Activated T-cell treated with anti-CD3 and anti-CD28 coated beads for 4 hours (primary cell): ENCODE measurements around the gene ZNF814.
"Not testable (repeated sequence)": the region's sequence is repeated elsewhere in the genome, so short reads cannot be mapped to it uniquely, and the experiment has no call there.

Experiments used
- DNase-seq: peaks from one replicate; pipeline ENCODE4 v3.0.0-alpha.2; 2020

ZNF814 gene

DNA sequence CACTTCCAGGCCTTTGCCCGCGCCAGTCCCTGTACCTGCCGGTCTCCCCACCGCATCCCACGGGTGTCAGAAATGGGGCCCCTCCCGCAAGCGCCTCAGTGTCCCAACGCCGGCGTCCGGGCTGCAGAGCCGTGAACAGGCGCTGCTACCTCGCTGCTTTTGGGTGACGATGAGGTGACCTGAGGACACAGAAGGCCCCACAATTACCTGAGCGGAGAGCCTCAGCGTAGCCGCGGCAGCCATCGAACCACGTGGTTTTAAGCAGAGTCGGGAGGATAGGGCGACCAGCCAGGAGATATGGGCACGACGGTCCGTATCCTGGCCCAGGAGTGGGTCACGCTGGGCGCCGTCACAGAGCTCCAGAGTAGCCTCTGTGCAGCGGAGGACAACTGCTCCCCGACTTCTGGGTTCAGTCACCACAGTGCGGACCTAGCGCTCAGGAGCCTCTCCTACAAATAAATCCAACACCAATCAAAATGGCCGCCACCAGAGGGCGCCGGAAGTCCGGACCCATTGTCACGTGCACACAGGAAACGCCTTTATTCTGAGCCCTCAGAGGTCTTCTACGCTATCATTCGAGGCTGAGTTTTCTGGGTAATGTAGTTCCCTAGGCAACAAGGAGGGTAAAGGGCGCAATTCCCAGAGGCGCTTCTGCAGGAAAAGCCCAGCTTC is at the start of gene ZNF814:
TSS of gene ZNF814 (minus strand) at position 478 of the 672 bp plus-strand sequence. CDS start at position 243, 235 bp downstream.
- peak; percentile 73 for DNase-seq

DNA sequence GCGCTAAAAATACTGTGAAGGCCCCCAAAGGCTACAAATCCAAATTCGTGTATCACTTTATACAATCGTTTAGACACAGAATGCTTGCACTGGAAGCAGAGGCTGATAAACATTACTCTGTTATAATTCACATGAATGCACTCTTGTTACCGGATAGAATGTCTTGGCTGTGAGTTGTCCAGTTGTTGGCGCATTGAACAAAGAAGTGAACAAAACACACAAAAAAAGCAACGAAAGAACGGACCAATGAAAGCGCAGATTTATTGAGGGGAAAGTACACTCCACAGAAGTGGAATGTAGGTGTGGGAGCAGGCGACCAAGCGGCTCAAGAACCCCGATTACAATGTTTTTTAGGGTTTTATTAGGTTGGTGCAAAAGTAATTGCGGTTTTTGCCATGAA is 46.9 kb upstream of the ZNF814 start:
- no peak for DNase-seq

DNA sequence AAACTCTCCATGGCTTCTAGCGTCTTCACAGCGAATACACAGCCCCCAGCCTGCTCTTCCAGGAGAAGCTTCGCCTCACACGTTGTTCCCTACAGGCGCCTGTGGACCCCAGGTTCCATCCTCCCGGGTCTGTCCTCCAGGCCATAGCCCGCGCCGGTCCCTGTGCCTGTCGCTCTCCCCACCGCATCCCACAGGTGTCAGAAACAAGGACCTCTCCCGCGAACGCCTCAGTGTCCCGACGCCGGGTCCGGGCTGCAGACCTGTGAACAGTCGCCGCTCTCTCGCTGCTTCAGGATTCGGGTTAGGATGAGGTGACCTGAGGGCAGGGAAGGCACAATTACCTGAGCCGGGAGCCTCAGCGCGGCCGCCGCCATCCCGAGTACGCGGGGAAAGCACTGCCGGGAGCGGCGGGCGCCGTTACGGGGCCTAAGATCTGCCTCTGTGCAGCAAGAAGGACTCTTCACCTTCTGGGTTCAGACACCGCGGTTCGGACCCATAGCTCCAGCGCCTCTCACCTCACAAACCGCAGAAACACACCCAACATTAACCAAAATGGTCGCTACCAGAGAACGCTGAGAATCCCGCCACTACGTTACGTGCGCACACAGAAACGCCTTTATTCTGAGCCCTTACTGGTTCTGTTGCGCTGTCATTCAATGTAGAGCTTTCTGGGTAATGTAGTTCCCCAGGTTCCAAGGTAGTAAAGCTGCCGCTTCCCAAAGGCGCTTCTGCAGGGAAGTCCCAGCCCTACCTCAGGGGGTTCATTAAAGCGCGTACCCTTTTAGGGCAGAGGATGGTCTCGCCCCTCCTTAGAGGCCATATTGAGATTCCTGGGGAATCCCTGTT is 46.2 kb upstream of the ZNF814 start, which contains the start of gene ZNF418:
TSS of gene ZNF418 (minus strand) at position 583 of the 846 bp plus-strand sequence. CDS start 1,580 bp downstream, outside the sequence.
- DNase-seq: no peak

DNA sequence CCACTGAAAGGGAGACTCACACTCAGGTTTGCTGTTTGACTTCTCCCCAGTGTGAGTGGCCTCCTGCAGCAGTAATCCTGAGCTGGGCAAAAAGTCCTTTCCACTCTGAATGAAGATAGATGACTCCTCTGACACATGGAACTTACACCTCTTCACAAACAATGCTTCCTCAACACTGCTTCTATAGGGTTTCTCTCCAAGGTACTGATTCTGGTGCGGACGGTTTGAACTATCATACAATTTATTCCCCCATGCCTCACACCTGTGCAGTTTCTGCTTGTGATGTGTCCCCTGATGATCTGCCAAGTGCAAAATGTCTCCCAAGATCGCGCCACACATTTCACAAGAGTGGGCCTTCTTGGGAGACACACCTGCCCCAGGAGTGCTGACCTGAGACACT is 38.8 kb upstream of the ZNF814 start:
- no peak for DNase-seq

DNA sequence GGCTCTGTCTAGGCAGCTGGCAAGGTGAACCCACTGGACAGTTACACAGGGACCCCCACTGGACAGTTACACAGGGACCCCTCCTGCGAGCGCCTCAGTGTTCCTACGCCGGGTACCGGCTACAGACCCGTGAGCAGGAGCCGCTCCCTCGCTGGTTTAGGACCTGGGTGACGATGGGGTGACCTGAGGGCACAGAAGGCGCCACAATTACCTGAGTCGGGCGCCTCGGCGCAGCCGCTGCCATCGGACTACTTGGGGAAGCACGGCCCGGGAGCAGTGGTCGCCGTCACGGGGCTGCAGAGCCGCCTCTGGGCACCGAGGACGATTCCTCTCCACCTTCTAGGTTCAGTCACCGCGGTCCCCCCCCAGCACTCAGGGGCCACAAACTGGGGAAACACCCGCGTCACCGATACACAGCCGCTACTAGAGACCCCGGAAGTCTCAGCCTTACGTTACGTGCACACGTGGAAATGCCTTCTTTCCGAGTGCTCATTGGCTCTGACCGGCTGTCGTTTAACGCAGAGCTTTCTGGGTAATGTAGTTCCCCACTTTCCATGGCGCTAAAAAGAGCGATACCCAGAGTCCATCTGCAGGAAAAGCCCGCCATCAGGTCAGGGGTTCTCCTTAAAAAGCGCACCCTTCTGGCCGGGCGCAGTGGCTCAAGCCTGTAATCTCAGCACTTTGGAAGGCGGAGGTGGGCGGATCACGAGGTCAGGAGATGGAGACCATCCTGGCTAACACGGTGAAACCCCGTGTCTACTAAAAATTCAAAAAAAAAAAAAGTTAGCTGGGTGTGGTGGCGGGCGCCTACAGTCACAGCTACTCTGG is 27.5 kb upstream of the ZNF814 start, which contains the start of gene ZNF417:
TSS of gene ZNF417 (minus strand) at position 425 of the 828 bp plus-strand sequence. CDS start at position 244, 181 bp downstream.
- peak; percentile 83 for DNase-seq

DNA sequence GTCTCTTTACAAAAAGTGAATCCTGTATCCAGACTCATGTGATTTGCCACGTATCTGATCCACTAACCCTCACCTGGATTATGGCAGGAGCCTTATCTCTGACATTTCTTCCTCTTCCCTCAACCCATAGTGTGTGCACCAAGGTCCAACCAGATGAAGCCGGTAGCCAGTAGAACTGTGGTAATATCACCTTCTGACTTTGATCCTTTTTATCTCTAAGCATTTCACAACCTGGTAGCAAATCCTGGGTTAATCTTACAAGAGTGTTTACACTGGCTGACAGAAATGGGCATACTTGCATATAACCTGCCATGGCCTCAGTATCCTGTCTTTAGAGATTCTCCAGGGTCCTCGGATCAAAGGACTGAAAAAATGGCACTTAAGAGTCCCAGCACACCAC is 25.7 kb upstream of the ZNF814 start:
- no peak for DNase-seq

DNA sequence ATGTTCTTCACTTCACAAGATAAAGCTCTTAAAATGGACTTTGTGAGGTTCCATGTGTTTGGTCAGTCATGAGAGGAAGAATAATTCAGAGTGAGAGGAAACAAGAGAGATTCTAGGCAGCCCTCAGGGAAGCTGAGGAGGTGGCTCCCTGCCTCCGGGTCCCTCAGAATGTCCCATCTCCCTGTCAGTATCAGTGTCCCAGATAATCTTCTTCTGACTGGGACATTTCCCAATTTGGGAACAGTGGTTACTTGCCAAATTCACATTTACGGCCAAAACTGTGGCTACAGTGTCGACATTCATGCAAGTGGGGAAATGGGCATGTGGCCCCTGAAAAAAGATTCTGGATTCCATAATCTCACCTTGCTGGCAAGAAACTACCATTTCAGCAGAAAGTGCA is 18.6 kb upstream of the ZNF814 start:
- DNase-seq: no peak

DNA sequence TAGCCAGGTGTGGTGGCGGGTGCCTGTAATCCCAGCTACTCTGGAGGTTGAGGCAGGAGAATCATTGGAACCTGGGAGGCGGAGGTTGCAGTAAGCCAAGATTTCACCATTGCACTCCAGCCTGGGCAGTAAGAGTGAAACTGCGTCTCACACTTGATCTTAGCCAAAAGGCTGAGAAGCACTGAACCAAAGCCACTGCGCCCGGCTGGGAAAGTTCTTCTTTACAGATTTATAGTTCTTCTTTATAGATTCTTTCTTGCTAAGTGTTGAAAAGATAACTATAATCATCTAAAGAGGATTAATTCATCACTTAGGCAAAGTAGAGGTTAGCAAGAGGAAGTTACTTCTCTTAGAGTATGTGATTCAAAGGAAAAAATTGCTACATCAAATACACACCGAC is 16.4 kb upstream of the ZNF814 start:
- no peak for DNase-seq

DNA sequence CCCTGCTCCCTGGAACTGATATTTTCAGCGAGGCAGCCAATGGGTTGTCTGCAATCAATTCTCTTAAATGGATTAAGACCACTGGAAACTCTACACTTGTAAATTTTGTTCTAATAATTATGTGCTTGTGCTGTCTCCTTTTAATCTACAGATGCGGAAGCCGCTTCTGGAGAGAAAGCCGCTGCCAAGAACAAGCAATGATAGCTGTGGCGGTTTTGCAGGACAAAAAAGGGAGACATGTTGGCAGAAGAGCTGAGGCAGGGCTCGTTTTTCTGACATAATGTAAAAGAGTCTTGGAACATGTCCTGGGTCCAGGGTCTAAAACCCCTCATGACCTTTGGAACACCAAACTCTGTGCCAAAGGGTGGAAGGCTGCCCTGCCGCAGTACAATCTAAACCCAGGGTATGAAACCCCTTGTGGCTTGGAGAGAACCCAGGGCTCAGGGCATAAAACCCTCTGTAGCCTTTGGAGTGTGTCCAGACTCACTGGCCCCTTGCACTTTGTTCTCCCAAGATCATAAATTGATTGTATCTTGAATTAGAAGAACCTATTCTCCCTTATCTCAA is 14.9 kb upstream of the ZNF814 start:
- no peak for DNase-seq

DNA sequence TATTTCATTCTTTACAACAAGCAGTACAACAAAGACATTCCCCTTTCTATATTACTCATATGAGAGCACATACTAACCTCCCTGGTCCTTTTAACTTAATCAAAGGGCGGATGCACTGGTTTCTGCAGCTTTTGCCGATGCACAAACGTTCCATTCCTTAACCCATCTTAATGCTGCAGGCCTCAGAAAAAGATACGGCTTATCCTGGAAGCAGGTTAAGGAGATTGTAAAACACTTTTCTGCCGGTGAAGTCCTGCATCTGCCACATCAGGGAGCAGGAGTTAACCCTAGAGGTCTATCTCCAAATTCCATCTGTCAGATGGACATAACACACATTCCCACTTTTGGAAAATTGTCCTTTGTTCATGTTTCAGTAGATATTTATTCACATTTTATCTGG is 11.5 kb upstream of the ZNF814 start:
- DNase-seq: no peak

DNA sequence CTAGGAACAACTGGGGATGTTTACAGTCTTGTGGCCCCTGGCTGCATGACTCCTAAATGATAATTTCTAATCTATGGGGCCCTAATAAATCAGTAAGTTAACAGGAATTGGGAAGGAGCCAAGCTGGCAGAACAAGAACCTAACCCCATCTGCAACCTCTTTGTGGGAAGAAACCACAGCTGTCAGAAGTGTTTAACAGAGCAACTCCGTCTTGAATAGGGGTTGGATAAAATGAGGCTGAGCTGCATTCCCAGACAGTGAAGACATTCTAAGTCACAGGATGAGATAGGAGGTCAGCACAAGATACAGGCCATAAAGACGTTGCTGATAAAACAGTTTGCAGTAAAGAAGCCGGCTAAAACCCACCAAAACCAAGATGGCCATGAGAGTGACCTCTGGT is 1.9 kb upstream of the ZNF814 start:
- DNase-seq: not testable (repeated sequence)

DNA sequence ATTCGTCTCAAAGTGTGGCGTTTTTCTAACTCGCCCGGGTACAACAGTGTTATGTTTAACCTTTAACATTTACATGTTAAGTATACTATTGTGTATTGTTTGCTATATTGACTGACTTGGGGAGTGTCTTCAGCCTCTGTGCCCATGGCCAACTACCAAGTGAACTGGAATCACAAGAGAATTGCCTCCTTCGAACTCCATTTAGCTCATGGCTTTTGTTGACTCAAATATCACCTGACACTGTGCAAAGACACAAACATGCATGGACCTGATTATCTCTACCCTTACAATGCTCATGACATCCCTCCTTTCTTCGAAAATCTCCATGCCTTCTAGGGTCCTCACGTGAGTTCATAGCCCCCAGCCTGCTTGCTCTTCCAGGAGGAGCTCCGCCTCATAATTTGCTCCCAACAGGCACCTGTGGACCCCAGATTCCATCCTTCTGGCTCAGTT is 704 bp downstream of the ZNF814 start:
- no peak for DNase-seq

DNA sequence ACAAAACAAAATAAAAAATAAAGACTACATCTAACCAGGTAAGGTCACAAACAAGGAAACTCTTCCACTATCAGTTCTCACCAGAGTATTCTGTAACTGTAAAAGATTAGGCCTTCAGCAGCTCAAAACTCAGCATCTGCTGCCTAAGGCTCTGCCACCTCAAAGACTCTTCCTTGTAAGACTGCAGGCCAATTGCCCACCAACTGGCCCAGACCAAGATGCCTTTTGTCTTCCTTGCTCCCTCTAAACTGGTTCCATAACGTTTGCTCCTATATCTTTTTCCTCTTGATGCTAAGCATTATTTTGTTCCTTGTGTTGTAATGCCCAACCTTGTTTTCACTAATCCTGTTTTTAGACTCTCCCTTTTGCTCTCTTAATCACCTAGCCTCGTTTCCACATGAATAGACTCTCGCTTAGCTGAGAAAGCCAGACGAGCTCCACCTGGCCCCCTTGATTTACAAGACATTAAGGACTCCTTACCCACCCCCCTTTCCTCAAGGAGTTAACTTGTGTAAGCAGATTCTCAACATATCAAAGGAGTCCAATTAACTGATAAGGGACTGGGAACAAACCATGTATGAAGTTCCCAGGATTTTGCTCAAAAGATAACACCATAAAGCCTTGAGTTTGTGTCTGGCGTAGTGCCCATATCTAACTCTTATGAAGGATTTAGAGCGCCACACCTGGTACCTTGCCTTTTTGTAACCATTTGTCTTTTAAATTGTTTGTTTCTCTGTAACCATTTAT is 1.5 kb downstream of the ZNF814 start:
- DNase-seq: no peak

DNA sequence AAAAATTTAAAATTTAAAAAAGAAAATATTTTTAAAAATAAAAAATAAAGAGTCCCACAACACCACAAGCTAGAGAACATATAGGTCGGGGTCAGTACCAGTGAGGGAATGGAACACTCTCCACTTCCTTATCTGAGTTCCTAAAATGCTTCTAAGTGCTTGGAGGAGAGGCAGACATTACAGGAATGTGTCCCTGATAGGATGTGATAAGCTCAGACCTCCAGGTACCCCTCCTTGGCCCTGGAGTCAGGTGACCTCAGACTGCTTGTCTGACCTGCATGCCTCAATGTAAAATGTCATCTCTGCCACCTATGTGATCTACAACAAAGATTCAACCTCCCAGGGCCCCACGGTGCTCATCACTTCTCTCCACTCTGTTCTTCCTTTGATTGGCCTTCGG is 2.8 kb downstream of the ZNF814 start:
- no peak for DNase-seq

DNA sequence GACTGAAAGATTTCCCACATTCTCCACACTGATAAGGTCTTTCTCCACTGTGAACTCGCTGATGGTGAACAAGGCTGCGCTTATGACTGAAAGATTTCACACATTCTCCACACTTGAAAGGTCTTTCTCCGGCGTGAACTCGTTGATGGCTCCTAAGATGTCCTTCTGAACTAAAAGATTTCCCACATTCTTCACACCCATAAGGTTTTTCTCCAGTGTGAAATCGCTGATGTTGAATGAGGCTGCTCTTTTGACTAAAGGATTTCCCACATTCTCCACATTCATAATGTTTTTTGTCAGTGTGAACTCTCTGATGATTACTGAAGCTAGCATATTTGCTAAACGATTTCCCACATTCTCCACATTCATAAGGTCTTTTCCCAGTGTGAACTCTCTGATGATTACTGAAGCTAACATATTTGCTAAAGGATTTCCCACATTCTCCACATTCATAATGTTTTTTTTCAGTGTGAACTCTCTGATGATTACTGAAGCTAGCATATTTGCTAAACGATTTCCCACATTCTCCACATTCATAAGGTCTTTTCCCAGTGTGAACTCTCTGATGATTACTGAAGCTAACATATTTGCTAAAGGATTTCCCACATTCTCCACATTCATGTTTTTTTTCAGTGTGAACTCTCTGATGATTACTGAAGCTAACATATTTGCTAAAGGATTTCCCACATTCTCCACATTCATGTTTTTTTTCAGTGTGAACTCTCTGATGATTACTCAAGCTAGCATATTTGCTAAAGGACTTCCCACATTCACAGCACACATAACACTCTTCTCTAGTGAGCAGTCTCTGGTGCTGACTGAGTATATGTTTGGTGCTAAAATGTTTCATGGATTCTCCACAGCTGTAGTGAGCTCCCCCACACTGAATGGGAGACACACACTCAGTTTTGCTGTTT is 14.7 kb downstream of the ZNF814 start:
- not testable (repeated sequence) for DNase-seq

DNA sequence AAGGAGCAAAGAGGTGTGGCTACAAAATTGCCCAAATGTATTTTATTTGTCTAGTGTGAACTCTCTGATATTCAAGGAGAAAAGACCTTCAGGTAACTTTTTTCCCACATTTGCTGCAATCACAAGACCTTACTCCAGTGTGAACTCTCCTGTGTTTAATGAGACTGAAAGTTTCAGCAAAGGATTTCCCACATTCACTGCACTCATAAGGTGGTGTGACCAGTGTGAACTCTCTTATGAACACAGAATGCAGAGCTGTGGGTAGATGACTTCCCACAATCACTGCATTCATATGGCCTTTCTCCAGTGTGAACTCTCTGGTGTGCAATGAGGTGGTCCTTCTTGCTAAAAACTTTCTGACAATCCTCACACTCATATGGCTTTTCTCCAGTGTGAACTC is 16.4 kb downstream of the ZNF814 start:
- DNase-seq: no peak

DNA sequence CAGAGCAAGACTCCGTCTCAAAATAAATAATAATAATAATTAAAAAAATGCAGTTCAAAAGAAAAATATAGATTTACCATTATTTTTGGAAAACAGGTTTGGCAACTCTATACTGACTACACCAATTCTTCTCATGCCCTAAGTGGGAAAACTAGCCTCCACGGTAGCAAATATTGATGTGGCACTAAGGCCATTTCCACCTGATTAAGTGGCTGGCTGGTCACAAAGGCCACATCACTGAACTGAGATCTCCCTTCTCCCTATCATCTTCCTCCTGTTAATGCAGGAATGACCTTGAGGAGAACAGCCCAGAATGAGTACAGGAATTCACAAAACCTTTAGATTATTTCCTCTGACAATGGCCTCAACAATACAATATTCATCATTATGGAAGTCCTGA is 18.6 kb downstream of the ZNF814 start:
- DNase-seq: no peak

DNA sequence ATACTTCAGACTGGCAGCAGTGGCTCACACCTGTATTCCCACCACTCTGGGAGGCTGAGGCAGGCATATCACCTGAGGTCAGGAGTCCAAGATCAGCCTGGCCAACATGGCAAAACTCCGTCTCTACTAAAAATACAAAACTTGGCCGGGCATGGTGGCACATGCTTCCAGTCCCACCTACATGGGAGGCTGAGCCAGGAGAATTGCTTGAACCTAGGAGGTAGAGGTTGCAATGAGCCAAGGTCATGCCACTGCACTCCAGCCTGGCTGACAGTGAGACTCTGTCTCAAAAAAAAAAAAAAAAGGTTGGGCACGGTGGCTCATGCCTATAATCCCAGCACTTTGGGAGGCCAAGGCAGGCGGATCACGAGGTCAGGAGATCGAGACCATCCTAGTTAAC is 19.2 kb downstream of the ZNF814 start:
- not testable (repeated sequence) for DNase-seq

DNA sequence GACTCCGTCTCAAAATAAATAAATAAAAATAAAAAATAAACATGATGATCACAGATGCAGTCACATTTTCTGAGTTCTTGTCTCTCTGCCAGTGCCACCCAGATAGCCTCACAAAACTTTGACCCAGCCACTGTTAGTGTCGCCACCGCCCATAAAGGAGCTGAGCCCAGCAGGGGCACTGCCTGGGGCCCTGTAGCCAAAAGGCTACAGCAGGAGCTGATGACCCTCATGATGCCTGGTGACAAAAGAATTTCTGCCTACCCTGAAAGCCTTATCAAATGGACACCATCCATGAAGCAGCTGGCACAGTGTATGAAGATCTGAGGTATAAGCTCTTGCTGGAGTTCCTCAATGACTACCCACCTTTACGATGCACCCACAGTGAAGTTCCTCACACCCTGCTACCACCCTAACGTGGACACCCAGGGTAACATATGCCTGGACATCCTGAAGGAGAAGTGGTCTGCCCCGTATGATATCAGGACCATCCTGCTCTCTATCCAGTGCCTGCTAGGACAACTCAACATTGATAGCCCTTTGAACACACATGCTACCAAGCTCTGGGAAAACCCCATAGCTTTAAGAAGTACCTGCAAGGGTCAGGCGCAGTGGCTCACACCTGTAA is 20.9 kb downstream of the ZNF814 start:
- DNase-seq: no peak

DNA sequence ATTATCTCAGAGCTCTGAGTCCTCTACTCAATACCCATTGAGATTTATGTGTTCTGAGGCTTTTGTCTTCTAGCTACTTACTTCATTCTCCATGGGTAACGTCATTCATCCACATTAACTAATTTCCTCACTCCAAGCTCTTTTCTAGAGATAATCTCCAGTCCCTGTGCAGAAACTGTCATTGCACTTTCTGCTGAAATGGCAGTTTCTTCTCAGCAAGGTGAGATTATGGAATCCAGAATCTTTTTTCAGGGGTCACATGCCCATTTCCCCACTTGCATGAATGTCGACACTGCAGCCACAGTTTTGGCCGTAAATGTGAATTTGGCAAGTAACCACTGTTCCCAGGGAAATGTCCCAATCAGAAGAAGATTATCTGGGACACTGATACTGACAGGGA is 26.5 kb downstream of the ZNF814 start:
- not testable (repeated sequence) for DNase-seq
